Natural killer cell treated with Interleukin-12 subunit alpha and Interleukin-12 subunit beta and Interleukin-15 and Interleukin-18, amount 100 ng/mL, for 72 hours (primary cell): Measurements from ENCODE around the gene GTSE1. TPM values are rescaled to one million over a fixed set of nuclear protein-coding genes. Genes with fewer than 3 reads are reported as not detected.
A peak's percentile ranks its signal among the peaks of the same experiment; 100 is the strongest.

Source experiments
- ATAC-seq, 2 donors: fragments of 150-1000 bp; cut with Tn5 transposase in 1 of 2; sonication (Bioruptor Pico), chemical (Tn5 transposase) in 1 of 2; 2 replicates each; pipeline ENCODE4 v1.10.0; 2021
- DNase-seq: peaks from one replicate; pipeline ENCODE4 v3.0.0; 2022; ENCODE audit warnings: low spot score
- H3K27ac Mint-ChIP-seq, 2 donors: 1 replicate in 1 of 2; 2 replicates in 1 of 2; pipeline ENCODE4 v1.8.0; 2022; ENCODE audit warnings: mixed read lengths in 2 of 2, mild to moderate bottlenecking in 1 of 2, moderate library complexity in 1 of 2
- H3K27me3 Mint-ChIP-seq, 2 donors: 1 replicate in 1 of 2; 2 replicates in 1 of 2; pipeline ENCODE4 v1.8.0; 2022; ENCODE audit warnings: mixed read lengths in 2 of 2
- H3K36me3 Mint-ChIP-seq: one replicate; pipeline ENCODE4 v1.8.0; 2022; ENCODE audit warnings: mixed read lengths
- H3K4me1 Mint-ChIP-seq, 2 donors: 1 replicate in 1 of 2; 2 replicates in 1 of 2; pipeline ENCODE4 v1.8.0; 2022; ENCODE audit warnings: low read depth in 2 of 2, mixed read lengths in 2 of 2, mild to moderate bottlenecking in 1 of 2
- H3K4me3 Mint-ChIP-seq: one replicate; pipeline ENCODE4 v1.8.0; 2022; ENCODE audit warnings: mixed read lengths
- H3K9me3 Mint-ChIP-seq: 2 replicates; pipeline ENCODE4 v1.8.0; 2022; ENCODE audit warnings: mixed read lengths
- total RNA-seq, 2 donors: library from RNA; stranded (reverse); gene quantifications; one replicate each; pipeline ENCODE4 v1.2.3, GENCODE V29; 2022

The GTSE1 gene
- total RNA-seq, 2 donors from 2014 or later: 34.6 to 90.2 TPM

GRCh38 chr22:46336119-46337078, 39.7 kb downstream of the GTSE1 start:
- Mint-ChIP-seq H3K27me3 (no peaks in the 10 kb centered on the region), H3K9me3 (no peaks in the 10 kb centered on the region), H3K27ac (peak overlapping the region; percentile 80 to 96), H3K4me1 (peaks cover 30 to 35% of the 10 kb centered on the region in 2 donors), H3K4me3 (peak overlapping the region; percentile 86), H3K36me3 (peaks cover 16% of the 10 kb centered on the region)
- ATAC-seq: peak; percentile 22 to 29
- no peak for DNase-seq

GRCh38 chr22:46337870-46338269, 41.2 kb downstream of the GTSE1 start:
- Mint-ChIP-seq H3K4me3 (no peak overlapping the region), H3K27me3 (no peaks in the 10 kb centered on the region), H3K9me3 (no peaks in the 10 kb centered on the region), H3K27ac (no peak overlapping the region), H3K4me1 (peaks cover 30 to 35% of the 10 kb centered on the region in 2 donors), H3K36me3 (peaks cover 16% of the 10 kb centered on the region)
- no peak for DNase-seq
- ATAC-seq: no peak

GRCh38 chr22:46338636-46339035, 42.0 kb downstream of the GTSE1 start:
- Mint-ChIP-seq H3K27me3 (no peaks in the 10 kb centered on the region), H3K27ac (no peak overlapping the region), H3K9me3 (no peaks in the 10 kb centered on the region), H3K36me3 (peaks cover 18% of the 10 kb centered on the region), H3K4me1 (peaks cover 30 to 35% of the 10 kb centered on the region in 2 donors), H3K4me3 (no peak overlapping the region)
- no peak for ATAC-seq
- no peak for DNase-seq

DNA sequence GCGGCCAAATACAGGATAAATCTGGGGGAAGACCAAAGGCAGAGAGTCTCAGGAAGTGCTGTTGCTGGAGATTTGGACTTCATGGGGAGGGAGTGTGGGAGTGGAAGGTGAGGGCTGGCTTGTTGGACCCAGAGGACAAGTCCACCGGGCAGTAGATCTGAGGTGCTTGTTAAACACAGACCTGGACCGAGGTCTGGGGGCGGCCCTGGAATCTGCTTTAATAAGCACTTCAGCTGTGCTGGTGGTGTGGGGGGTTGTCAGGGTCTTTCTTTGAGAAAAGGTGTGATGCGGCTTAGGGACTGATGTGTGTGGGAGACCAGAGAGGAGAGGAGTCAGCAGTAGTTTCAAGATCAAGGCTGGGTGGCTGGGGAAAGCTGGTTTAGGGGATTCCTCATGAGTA, 43.3 kb downstream of the GTSE1 start:
- ATAC-seq (no peak), DNase-seq (no peak)
- no peak overlapping the region for H3K4me3 Mint-ChIP-seq
- peaks cover 25% of the 10 kb centered on the region for H3K36me3 Mint-ChIP-seq
- peaks cover 26 to 35% of the 10 kb centered on the region in 2 donors for H3K4me1 Mint-ChIP-seq
- H3K27me3 Mint-ChIP-seq: no peaks in the 10 kb centered on the region
- no peaks in the 10 kb centered on the region for H3K9me3 Mint-ChIP-seq
- H3K27ac Mint-ChIP-seq: no peak overlapping the region

GRCh38 chr22:46340676-46341075, 44.0 kb downstream of the GTSE1 start:
- peaks cover 24 to 35% of the 10 kb centered on the region in 2 donors for H3K4me1 Mint-ChIP-seq
- no peaks in the 10 kb centered on the region for H3K9me3 Mint-ChIP-seq
- H3K27me3 Mint-ChIP-seq: no peaks in the 10 kb centered on the region
- H3K4me3 Mint-ChIP-seq: no peak overlapping the region
- ATAC-seq (no peak), DNase-seq (no peak)
- H3K27ac Mint-ChIP-seq: no peak overlapping the region
- H3K36me3 Mint-ChIP-seq: peaks cover 25% of the 10 kb centered on the region

DNA sequence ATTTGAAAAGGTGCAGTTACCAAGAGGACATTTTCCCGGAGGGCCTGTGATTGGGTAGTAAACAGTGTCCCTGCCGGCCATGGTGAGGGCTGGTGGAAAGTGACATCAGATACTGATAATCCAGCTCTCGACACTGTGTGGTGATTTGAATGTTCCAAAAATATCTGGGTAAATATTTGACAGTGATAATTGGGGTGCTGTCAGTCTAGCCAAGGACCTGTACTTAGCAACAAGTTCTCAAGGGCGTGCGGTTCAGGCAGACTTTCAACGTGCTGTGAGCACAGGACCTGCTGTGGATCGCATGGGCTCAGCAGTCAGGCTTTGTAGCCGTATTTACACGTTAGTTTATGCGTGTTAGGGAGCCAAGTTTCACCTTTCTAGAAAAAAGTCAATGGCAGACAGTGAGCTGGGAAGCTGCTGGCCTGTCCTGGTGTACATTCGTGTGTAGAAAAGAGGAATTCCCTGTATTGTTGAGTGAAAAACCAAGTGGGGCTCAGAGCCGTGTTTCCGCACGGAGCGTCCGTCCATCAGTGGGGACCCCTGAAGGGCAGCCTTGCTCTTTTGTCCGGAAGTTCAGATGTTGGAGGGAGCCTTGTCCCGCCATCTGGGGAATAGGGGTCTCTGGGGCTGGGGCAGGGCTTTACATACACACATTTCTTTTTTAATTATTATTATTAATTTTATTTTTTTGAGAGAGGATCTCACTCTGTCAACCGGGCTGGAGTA, 50.2 kb downstream of the GTSE1 start:
- Mint-ChIP-seq H3K27me3 (no peaks in the 10 kb centered on the region), H3K9me3 (no peaks in the 10 kb centered on the region), H3K36me3 (peaks cover 15% of the 10 kb centered on the region), H3K27ac (no peak overlapping the region), H3K4me1 (peaks cover 0 to 8% of the 10 kb centered on the region in 2 donors), H3K4me3 (no peak overlapping the region)
- no peak for ATAC-seq
- no peak for DNase-seq

- Mint-ChIP-seq H3K27ac (no peak overlapping the region), H3K36me3 (peaks cover 15% of the 10 kb centered on the region), H3K4me1 (peaks cover 0 to 8% of the 10 kb centered on the region in 2 donors), H3K4me3 (no peak overlapping the region), H3K9me3 (no peaks in the 10 kb centered on the region), H3K27me3 (no peaks in the 10 kb centered on the region)
- ATAC-seq: no peak
- no peak for DNase-seq
These were observed 51.0 kb downstream of the GTSE1 start for GRCh38 chr22:46347646-46348045.

DNA sequence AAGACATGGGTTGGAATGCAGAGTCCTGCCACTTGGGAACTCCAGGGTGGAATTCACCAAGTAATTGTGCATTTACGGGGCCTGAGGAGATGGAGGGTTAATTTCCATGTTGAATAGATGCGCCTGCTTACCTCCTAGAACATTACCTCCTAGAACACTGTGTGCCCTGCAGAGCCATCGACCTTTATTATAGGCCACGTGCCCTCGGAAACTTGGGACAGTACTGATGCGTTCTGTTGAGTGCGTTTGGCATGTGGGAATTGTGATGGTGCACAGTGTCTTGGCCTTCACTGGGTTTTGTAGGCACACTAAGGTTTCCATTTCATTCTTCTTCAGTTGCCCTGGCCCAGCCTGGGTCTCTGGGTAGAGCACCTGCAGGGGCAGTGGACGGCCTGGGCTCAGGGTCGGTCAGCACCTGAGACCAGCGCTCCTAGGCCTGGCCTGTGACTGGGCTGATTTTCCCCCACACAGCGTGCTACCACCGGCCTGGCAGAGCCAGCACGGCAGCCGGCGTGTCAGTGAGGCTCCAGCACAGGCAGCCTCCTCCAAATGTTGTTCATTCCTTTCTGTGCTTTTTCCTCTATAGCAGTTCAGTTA, 51.5 kb downstream of the GTSE1 start:
- Mint-ChIP-seq H3K27me3 (no peaks in the 10 kb centered on the region), H3K36me3 (peaks cover 15% of the 10 kb centered on the region), H3K4me3 (no peak overlapping the region), H3K9me3 (no peaks in the 10 kb centered on the region), H3K4me1 (peaks cover 0 to 8% of the 10 kb centered on the region in 2 donors), H3K27ac (no peak overlapping the region)
- ATAC-seq (no peak), DNase-seq (no peak)

- no peaks in the 10 kb centered on the region for H3K9me3 Mint-ChIP-seq
- no peak for DNase-seq
- H3K36me3 Mint-ChIP-seq: peaks cover 7% of the 10 kb centered on the region
- ATAC-seq: no peak
- H3K4me3 Mint-ChIP-seq: no peak overlapping the region
- no peak overlapping the region for H3K27ac Mint-ChIP-seq
- H3K4me1 Mint-ChIP-seq: peaks cover 0 to 7% of the 10 kb centered on the region in 2 donors
- no peaks in the 10 kb centered on the region for H3K27me3 Mint-ChIP-seq
These were observed 52.6 kb downstream of the GTSE1 start for GRCh38 chr22:46349238-46349637.

- ATAC-seq (no peak), DNase-seq (no peak)
- no peaks in the 10 kb centered on the region for H3K9me3 Mint-ChIP-seq
- H3K27me3 Mint-ChIP-seq: no peaks in the 10 kb centered on the region
- peaks cover 0 to 6% of the 10 kb centered on the region in 2 donors for H3K4me1 Mint-ChIP-seq
- H3K27ac Mint-ChIP-seq: no peak overlapping the region
- peaks cover 6% of the 10 kb centered on the region for H3K36me3 Mint-ChIP-seq
- no peak overlapping the region for H3K4me3 Mint-ChIP-seq
These were observed 53.0 kb downstream of the GTSE1 start for GRCh38 chr22:46349681-46350080.

DNA sequence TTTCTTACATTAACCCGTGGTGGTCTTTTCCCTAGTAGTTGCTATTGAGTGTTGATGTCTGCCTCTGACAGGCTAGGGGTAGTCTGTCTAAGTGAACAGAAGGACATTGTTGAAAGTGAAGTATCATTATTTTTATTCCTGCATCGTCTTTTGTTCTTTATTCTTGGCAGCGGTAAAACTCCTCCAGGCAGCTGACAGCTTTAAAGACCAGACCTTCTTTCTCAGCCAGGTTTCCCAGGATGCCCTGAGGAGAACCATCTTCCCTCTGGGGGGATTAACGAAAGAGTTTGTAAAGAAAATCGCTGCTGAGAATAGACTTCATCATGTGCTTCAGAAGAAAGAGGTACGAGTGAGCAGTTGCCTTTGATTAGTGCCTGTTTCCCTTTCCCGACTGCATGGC, 53.5 kb downstream of the GTSE1 start:
- Mint-ChIP-seq H3K27me3 (no peaks in the 10 kb centered on the region), H3K4me1 (peaks cover 0 to 6% of the 10 kb centered on the region in 2 donors), H3K9me3 (no peaks in the 10 kb centered on the region), H3K4me3 (no peak overlapping the region), H3K36me3 (peaks cover 6% of the 10 kb centered on the region), H3K27ac (no peak overlapping the region)
- ATAC-seq (no peak), DNase-seq (no peak)

- Mint-ChIP-seq H3K9me3 (no peaks in the 10 kb centered on the region), H3K36me3 (peaks cover 6% of the 10 kb centered on the region), H3K27ac (no peak overlapping the region), H3K4me3 (no peak overlapping the region), H3K4me1 (peaks cover 0 to 8% of the 10 kb centered on the region in 2 donors), H3K27me3 (no peaks in the 10 kb centered on the region)
- no peak for ATAC-seq
- no peak for DNase-seq
These were observed 54.0 kb downstream of the GTSE1 start for GRCh38 chr22:46350646-46351045.

GRCh38 chr22:46351131-46351735, 54.6 kb downstream of the GTSE1 start:
- DNase-seq (no peak), ATAC-seq (no peak)
- Mint-ChIP-seq H3K4me1 (peaks cover 0 to 7% of the 10 kb centered on the region in 2 donors), H3K9me3 (no peaks in the 10 kb centered on the region), H3K4me3 (no peak overlapping the region), H3K27ac (no peak overlapping the region), H3K36me3 (peaks cover 3% of the 10 kb centered on the region), H3K27me3 (no peaks in the 10 kb centered on the region)
